ENCODE data around the gene GLRX5. TPM values are rescaled to one million over a fixed set of nuclear protein-coding genes. Genes with fewer than 3 reads are reported as not detected.

GLRX5 gene
- polyA plus RNA-seq, 2 of the 4 experiments (the other 2 are of a cell fraction): 51.2 to 73.2 TPM

DNA sequence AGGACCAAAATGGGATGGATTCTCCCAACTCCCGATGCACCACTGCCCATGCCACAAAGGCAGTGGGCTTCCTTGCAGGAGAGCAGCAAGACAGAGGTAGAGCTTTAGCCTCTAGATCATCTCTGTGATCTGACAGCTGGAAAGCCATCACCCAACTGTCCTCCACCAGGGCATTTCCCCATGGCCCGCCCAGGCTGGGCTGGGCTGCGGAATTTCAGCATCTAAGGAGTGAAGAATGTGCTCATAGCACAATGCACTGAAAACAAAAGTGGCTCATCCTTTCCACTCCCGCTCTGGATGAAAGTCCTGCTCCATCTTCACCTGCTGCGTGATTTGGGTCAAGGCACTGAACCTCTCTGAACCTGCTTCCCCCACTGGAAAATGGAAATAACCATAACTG is 24.0 kb upstream of the GLRX5 start:
- DNase-seq (ENCODE audit: low read depth in 1 of 2, low spot score in 1 of 2): no peak
- ChIA-PET POLR2A (no interaction called here), CTCF (no interaction called here)
- no peak for ATAC-seq
- peaks cover 3% of the 10 kb centered on the region; the same call in 2 of the 3 replicates for H3K4me1 ChIP-seq
- FAIRE-seq: no peak
- TF ChIP-seq KDM1A (IDR thresholded peaks at IDR 0.05; ENCODE audit: low read depth): no peak
- TF ChIP-seq REST (IDR thresholded peaks at IDR 0.05): no peak
- TF ChIP-seq, protein P1, sequence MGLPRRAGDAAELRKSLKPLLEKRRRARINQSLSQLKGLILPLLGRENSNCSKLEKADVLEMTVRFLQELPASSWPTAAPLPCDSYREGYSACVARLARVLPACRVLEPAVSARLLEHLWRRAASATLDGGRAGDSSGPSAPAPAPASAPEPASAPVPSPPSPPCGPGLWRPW (IDR thresholded peaks at IDR 0.05): no peak
- TF ChIP-seq ELK1 (IDR thresholded peaks at IDR 0.05; ENCODE audit: low read depth, low read length): no peak
- TF ChIP-seq RARB (CRISPR knock-in tag; IDR thresholded peaks at IDR 0.05): no peak
- no peak for TF ChIP-seq CBX2 (IDR thresholded peaks at IDR 0.05; ENCODE audit: borderline replicate concordance, low read depth)
- TF ChIP-seq HDAC2 (IDR thresholded peaks at IDR 0.05): no peak
- TF ChIP-seq GATA3 (IDR thresholded peaks at IDR 0.05; ENCODE audit: borderline replicate concordance): no peak
- TF ChIP-seq KDM5A (IDR thresholded peaks at IDR 0.05): no peak
- TF ChIP-seq CBX8 (IDR thresholded peaks at IDR 0.05): no peak
- no peak for TF ChIP-seq SREBF2 (IDR thresholded peaks at IDR 0.05)
- no peak for TF ChIP-seq HMGXB4 (CRISPR knock-in tag; IDR thresholded peaks at IDR 0.05; ENCODE audit: borderline replicate concordance)
- H3K27ac ChIP-seq: no peak overlapping the region
- 70% methylated on average over 5 of the region's 5 CpGs for WGBS (ENCODE audit: missing lambda C conversion rate)
- H3K9me3 ChIP-seq: no peaks in the 10 kb centered on the region
- H3K4me2 ChIP-seq: no peak overlapping the region
- H3K4me3 ChIP-seq: no peak overlapping the region

DNA sequence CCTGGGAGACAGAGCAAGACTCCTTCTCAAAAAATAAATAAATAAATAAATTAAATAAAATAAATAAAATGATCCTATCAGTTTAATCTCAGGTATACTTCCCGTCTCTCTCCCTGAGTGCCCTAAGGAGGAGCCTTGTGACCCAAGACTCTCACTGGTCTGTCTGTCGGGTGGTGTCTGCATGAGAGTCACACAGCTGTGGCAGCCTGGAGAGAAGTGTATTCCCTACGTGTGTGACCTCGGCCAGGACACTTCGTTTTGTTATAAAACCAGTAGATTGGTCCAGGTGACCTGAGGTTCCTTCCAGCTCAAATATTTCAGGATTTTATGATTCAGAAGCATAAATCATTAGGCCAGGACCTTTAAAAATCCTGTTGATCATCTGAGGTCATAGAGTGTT is 23.2 kb upstream of the GLRX5 start:
- no peak for DNase-seq (ENCODE audit: low read depth in 1 of 2, low spot score in 1 of 2)
- Histone ChIP-seq H3K9me3 (no peaks in the 10 kb centered on the region), H3K4me1 (peaks cover 5% of the 10 kb centered on the region; the same call in 2 of the 3 replicates), H3K4me3 (no peak overlapping the region), H3K27ac (no peak overlapping the region), H3K4me2 (no peak overlapping the region)
- POLR2A ChIA-PET: no interaction called here
- TF ChIP-seq MAZ (IDR thresholded peaks at IDR 0.05; ENCODE audit: borderline replicate concordance, low read depth, low read length) (no peak), POLR2A (IDR thresholded peaks at IDR 0.05; ENCODE audit: low read length) (no peak), ZFP36 (IDR thresholded peaks at IDR 0.05; ENCODE audit: borderline replicate concordance, partially characterized antibody) (no peak), TFCP2L1 (CRISPR knock-in tag; IDR thresholded peaks at IDR 0.05) (no peak), BHLHE40 (IDR thresholded peaks at IDR 0.05; ENCODE audit: low read depth, low read length) (no peak), EP300 (IDR thresholded peaks at IDR 0.05) (no peak), ELK1 (IDR thresholded peaks at IDR 0.05; ENCODE audit: low read depth, low read length) (no peak), ESRRA (IDR thresholded peaks at IDR 0.05; ENCODE audit: borderline replicate concordance, low read length) (no peak), HDAC2 (IDR thresholded peaks at IDR 0.05) (no peak)
- FAIRE-seq: no peak
- no peak for ATAC-seq
- 80% methylated on average over 5 of the region's 5 CpGs for WGBS (ENCODE audit: missing lambda C conversion rate)
- CTCF ChIA-PET: interaction anchor here (0.6 to 2.0 kb wide), 3 partner anchors 8 to 41 kb away, joined by 3 to 7 read pairs (median 3); no protein-coding TSS in a partner anchor
